ENCODE results near the gene DCT.
A peak's percentile ranks its signal among the peaks of the same experiment; 100 is the strongest.

The DCT gene

DNA sequence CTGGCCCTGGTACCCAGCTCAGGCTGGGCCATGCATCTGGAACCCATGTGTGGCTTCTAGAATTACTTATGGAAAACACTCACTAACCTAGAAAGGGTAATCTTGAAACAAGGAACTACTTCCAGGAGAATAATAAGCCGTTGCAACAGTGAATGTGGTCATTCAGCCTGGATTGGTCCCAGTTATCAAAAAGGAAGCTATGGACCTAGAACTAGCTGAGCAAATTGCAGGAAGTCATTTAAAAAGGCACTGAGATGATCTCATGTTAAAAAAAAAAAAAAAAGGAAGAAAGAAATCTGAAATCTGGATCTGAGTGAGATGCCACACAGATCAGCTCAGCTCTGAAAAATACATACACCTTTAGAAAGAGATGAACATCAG, 59.6 kb downstream of the DCT start:
- DNase-seq (ENCODE audit: extremely low spot score), result no peak
- CTCF ChIA-PET, result interaction anchor here (0.6 to 1.1 kb wide), 2 partner anchors 50 to 58 kb away, joined by 4 read pairs; no protein-coding TSS in a partner anchor
- POLR2A ChIA-PET, result no interaction called here
- TF ChIP-seq FOXM1 (IDR thresholded peaks at IDR 0.05; ENCODE audit: borderline replicate concordance) (no peak), HDGF (IDR thresholded peaks at IDR 0.05; ENCODE audit: borderline replicate concordance) (no peak), ELF4 (IDR thresholded peaks at IDR 0.05) (no peak), LEF1 (IDR thresholded peaks at IDR 0.05; ENCODE audit: borderline replicate concordance) (no peak), ARNT (IDR thresholded peaks at IDR 0.05) (no peak), SP1 (IDR thresholded peaks at IDR 0.05) (no peak)
- TF ChIP-seq, protein P1, sequence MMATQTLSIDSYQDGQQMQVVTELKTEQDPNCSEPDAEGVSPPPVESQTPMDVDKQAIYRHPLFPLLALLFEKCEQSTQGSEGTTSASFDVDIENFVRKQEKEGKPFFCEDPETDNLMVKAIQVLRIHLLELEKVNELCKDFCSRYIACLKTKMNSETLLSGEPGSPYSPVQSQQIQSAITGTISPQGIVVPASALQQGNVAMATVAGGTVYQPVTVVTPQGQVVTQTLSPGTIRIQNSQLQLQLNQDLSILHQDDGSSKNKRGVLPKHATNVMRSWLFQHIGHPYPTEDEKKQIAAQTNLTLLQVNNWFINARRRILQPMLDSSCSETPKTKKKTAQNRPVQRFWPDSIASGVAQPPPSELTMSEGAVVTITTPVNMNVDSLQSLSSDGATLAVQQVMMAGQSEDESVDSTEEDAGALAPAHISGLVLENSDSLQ (IDR thresholded peaks at IDR 0.05), result no peak

DNA sequence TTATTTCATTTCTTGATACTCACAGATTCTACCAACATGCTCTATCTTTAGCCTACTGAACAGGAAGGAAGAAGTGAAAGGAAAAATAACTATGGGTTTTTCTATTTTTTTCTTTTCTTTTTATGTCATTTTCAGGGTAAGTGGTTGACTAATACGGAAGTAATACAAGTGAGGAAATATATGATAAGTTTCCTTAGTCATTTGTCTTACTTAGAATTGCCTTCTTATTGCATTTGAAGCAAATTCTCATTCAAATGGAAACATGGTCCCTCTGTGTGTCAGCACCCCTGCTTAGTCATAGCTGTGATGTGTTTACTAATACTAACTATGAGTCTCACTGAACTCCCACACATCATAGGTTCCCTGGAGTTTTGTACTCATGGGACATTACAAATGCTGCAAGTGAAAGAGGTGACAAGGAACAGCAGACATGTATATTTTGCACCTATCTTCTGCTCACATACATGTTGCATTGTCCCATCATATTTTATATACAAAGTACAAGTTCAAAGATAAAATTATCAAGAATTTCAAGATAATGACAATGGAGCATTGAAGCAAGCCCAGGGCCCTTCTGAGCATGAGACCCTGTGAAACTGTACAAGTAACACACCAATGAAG, 60.1 kb downstream of the DCT start:
- DNase-seq (ENCODE audit: extremely low spot score), result no peak
- CTCF ChIA-PET, result interaction anchor here (0.6 to 1.1 kb wide), 2 partner anchors 49 to 58 kb away, joined by 4 read pairs; no protein-coding TSS in a partner anchor
- TF ChIP-seq L3MBTL2 (conservative IDR thresholded peaks at IDR 0.05), result no peak
- no peak for TF ChIP-seq ELF4 (IDR thresholded peaks at IDR 0.05)
- TF ChIP-seq LEF1 (IDR thresholded peaks at IDR 0.05; ENCODE audit: borderline replicate concordance), result no peak
- TF ChIP-seq CTBP1 (IDR thresholded peaks at IDR 0.05; ENCODE audit: borderline replicate concordance), result no peak
- TF ChIP-seq SP1 (IDR thresholded peaks at IDR 0.05), result no peak
- no peak for TF ChIP-seq SUZ12 (IDR thresholded peaks at IDR 0.05)
- TF ChIP-seq FOXM1 (IDR thresholded peaks at IDR 0.05; ENCODE audit: borderline replicate concordance), result no peak
- POLR2A ChIA-PET, result no interaction called here

DNA sequence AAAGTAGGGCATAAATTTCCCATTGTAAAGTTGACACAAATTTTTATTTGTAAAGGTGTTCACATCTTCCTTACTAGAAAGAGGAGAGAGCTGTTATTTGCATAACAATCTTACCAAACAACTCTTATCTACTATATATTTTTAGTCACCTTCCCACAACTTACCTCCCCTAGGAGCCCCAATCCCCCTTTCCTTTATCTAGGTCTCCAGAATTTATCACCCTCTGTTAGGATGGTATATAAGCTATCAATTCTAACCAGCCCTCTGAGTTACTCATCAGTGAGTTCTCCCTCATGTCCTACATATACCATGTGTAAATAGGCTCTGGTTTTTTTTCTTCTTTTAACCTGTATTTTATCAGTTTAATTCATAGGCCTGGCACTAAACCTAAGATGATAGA, 62.2 kb downstream of the DCT start:
- no peak for TF ChIP-seq ARNT (IDR thresholded peaks at IDR 0.05)
- no peak for DNase-seq (ENCODE audit: extremely low spot score)
- ChIA-PET CTCF (interaction anchor here (1.0 to 3.4 kb wide), 7 partner anchors 8 to 225 kb away, joined by 3 to 29 read pairs (median 10); no protein-coding TSS in a partner anchor), POLR2A (no interaction called here)

DNA sequence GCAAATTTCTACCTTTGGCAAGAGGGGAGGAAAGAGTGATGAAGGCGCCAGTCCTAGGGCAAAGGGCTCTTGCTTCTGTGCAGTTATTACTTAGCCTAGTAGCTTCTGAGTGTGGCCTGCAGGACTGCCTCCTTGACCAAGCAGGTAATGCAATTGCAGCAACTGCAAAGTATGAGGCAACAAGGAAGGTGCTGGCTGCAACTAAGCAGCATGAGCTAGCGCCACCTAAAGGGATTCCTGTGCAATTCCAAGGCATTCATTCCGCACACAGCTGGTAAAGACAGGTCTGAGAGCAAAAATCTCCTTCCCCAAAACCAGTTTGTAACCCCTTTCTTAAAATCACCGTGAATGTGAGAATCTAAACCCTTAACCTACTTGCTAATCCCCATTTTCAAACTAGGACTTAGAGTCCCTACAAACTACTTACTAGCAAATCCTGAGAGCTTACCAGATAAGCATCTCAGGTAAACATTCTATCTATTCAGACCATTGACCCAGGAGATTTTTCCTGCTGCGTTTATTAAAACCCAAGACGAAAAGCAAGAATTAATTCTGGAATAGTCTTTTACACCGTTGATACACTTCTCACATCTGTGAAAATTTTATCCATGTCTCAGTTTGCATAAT, 62.9 kb downstream of the DCT start:
- ChIA-PET CTCF (interaction anchor here (0.6 to 3.4 kb wide), 17 partner anchors 9 to 1555 kb away, joined by 3 to 29 read pairs (median 5); no protein-coding TSS in a partner anchor), POLR2A (no interaction called here)
- TF ChIP-seq FOXK2 (IDR thresholded peaks at IDR 0.05) (no peak), SP1 (IDR thresholded peaks at IDR 0.05) (no peak)
- peak; percentile 84 for DNase-seq (ENCODE audit: extremely low spot score)

DNA sequence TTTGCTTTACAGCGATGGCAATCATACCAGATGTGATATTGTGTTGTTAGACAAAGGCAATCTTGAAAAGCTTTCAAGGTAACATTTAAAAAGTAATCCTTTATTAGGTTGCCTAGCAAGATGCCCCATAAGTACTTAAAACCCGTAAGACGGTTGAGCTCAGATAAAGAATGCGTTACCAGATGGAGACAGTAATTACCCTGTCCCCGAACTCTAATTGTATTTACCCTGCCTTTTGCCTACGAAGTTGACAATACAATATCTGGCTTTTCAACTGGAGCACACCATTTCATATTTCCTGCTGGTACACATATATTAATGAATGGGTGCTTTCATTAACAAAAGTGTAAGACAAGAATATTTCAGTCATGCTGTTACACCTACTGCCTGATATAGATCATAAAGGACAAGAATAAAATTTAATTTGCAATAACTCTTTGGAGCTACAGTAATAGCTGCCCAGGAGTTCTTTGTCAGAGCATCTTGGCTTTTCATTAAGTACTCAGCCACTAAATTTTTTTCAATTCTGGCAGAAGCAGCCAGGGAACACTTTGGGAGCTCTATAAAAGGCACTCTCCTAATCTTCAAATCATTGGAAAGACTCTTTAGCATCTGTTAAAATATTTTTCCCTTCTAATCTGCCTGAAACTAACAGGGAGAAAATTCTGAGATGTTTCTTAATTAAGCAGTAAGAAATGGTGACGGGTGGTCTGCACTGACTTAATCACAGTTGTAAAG, 63.8 kb downstream of the DCT start:
- ChIA-PET POLR2A (no interaction called here), CTCF (interaction anchor here (0.6 to 3.4 kb wide), 15 partner anchors 8 to 1153 kb away, joined by 3 to 29 read pairs (median 5); no protein-coding TSS in a partner anchor)
- DNase-seq (ENCODE audit: extremely low spot score), result no peak
- TF ChIP-seq SP1 (IDR thresholded peaks at IDR 0.05), result no peak
- TF ChIP-seq ELF4 (IDR thresholded peaks at IDR 0.05), result no peak
- TF ChIP-seq FOXK2 (IDR thresholded peaks at IDR 0.05), result no peak
- TF ChIP-seq FOXA1 (IDR thresholded peaks at IDR 0.05), result no peak
- no peak for TF ChIP-seq NFRKB (IDR thresholded peaks at IDR 0.05)
- TF ChIP-seq LEF1 (IDR thresholded peaks at IDR 0.05; ENCODE audit: borderline replicate concordance), result no peak
- TF ChIP-seq ZNF384 (IDR thresholded peaks at IDR 0.05), result no peak
- TF ChIP-seq SUZ12 (IDR thresholded peaks at IDR 0.05), result no peak
- no peak for TF ChIP-seq CTBP1 (IDR thresholded peaks at IDR 0.05; ENCODE audit: borderline replicate concordance)
- TF ChIP-seq TARDBP (IDR thresholded peaks at IDR 0.05), result no peak
- TF ChIP-seq HDGF (IDR thresholded peaks at IDR 0.05; ENCODE audit: borderline replicate concordance), result no peak
- no peak for TF ChIP-seq ARNT (IDR thresholded peaks at IDR 0.05)
- TF ChIP-seq FOXM1 (IDR thresholded peaks at IDR 0.05; ENCODE audit: borderline replicate concordance), result no peak
- TF ChIP-seq, protein P1 (IDR thresholded peaks at IDR 0.05), result no peak
- no peak for TF ChIP-seq BHLHE40 (IDR thresholded peaks at IDR 0.05; ENCODE audit: borderline replicate concordance)
- TF ChIP-seq L3MBTL2 (conservative IDR thresholded peaks at IDR 0.05), result no peak

DNA sequence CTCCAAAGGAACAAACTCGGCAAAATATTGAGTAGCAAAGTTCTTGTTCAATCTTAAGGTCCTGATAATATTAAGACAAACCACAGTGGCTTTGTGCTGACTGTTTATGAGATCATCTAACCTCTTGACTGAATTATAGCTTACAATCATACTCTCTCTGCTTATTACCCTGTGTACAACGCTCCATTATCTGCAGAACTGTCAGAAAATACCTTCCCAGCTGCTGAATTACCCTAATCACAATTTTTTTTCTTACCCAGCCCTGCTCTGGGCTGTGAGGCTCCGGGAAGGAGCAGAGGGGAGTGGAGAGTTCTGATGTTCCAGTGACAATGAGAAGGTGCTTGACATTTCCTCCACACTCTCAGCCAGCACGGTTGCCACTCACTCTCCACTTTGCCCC, 64.8 kb downstream of the DCT start:
- no peak for DNase-seq (ENCODE audit: extremely low spot score)
- TF ChIP-seq LEF1 (IDR thresholded peaks at IDR 0.05; ENCODE audit: borderline replicate concordance) (no peak), ELF4 (IDR thresholded peaks at IDR 0.05) (no peak), FOXM1 (IDR thresholded peaks at IDR 0.05; ENCODE audit: borderline replicate concordance) (no peak), BHLHE40 (IDR thresholded peaks at IDR 0.05; ENCODE audit: borderline replicate concordance) (no peak), L3MBTL2 (conservative IDR thresholded peaks at IDR 0.05) (no peak), ARNT (IDR thresholded peaks at IDR 0.05) (no peak), CTBP1 (IDR thresholded peaks at IDR 0.05; ENCODE audit: borderline replicate concordance) (no peak), HDGF (IDR thresholded peaks at IDR 0.05; ENCODE audit: borderline replicate concordance) (no peak), FOXA1 (IDR thresholded peaks at IDR 0.05) (no peak), TARDBP (IDR thresholded peaks at IDR 0.05) (no peak)
- TF ChIP-seq, protein P1 (IDR thresholded peaks at IDR 0.05), result no peak
- CTCF ChIA-PET, result interaction anchor here (0.5 to 3.4 kb wide), 8 partner anchors 11 to 855 kb away, joined by 3 to 29 read pairs (median 6); no protein-coding TSS in a partner anchor
- POLR2A ChIA-PET, result no interaction called here
